DMS79 (cell line): ENCODE data around the gene DLGAP4.

ENCODE experiments used
- DNase-seq: peaks from one replicate; lab custom pipeline; 2025; lab: John Stamatoyannopoulos, UW

DLGAP4 gene

DNA sequence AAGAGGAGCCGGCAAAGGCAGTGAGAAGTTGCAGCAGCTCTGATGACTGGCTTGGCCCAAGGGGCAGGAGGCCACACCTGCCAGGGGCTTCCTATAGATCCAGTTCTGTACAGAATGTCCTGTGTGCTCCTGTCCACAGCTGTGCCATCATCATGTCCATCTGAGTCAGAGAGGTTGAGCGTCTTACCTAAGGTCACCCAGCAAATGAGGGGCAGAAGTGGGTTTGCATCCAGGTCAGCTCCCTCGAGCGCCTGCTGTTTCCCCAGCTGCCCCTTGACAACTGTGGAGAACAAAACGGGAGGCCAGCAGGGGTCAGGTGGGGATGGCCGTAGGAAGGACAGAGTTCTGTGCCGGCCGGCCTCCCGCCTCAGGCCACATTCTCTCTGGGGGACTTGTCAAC, 47.6 kb downstream of the DLGAP4 start:
- no peak for DNase-seq

DNA sequence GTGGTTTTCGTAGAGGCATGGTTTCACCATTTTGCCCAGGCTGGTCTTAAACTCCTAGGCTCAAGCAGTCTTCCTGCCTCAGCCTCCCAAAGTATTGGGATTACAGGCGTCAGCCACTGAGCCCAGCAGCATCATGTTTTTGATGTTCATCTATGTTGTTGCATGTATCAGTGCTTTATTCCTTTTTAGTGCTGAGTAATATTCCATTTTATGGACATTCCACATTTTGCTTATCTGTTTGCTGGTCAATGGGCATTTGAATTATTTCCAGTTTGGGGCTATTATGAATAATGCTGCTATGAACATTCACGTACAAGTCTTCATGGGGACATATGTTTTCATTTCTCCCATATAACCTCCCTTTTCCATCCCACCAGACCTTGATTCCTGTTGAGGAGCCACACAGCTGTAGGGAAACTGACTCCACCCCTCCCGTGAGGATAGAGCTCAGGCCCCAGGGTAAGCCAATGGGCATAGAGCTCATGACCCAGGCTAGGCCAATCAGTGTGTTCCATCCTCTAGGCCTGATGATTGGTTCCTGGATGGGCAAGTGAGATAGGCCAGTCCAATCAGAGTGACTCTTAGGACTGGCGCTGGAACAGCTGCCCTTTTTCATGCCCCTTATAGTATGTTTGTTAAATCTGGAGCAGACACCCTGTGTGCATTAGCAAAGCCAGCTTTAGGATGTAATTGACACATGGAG, 49.5 kb downstream of the DLGAP4 start:
- no peak for DNase-seq

DNA sequence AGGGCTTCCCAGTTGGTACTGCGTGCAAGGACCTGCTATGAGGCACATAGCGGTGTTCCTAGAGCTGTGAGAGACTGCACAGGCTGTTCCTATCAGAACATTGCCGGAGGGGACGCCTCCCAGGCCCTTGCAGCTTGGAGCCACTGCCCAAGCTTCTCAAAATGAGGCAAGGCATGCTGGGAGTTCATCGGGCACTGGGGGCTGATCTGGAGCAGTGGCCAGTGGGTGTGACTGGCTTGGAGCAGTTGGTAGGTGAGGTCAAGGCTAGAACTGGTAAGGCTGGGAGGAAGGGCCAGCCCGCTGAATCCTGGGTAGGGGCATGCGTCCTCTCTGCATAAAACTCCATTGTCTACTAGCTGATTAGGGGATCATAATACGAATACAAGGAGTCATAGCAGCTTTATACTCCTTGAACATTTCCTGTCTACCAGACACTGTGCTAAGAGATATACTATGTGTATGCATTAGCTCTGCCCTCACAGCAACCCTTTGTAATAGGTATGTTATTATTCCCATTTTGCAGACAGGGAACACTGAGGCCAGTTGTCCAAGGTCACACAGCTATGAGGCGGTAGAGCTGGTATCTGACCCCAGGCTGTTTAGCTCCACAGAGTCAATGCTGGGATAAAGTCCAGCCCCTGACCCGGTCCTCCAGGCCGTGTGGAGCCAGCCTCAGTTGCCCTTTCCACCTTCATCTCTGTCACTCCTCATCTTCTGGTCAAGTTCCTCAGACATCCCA, 53.7 kb downstream of the DLGAP4 start:
- DNase-seq, result no peak

DNA sequence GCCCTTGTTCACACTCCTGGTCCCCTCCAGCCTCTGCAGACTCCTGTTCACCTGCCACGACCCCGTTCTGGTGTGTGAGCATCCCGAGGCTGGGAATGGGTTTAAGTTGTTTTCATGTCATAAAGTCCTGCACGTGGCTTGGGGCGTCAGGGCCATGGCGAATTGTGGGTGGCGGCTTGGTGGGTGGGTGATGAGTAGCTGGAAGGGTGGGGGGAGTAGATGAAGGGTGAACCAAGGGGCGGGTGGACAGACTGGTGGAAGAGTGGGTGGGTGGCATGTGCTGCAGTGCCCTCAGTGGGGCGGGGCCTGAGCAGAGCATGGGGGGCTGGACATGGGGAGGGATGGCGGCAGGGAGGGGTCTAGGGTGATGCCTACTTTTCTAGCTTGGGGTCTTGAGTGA, 54.3 kb downstream of the DLGAP4 start:
- no peak for DNase-seq

DNA sequence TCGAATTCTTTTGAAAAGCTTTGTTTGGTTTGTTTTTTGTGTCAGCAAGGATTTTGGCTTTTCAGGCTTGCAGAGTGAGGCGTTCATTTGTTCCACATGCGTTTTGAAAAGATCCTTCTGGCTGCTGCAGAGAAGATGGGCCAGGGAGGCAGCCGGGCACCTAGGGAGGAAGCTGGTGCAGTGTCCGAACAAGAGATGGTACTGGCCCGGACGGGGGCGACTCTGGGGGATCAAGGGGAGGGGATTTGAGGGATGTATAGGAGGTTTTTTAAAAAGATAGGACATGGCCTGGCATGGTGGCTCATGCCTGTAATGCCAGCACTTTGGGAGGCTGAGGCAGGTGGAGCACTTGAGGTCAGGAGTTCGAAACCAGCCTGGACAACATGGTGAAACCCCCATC, 55.3 kb downstream of the DLGAP4 start:
- DNase-seq, result no peak

DNA sequence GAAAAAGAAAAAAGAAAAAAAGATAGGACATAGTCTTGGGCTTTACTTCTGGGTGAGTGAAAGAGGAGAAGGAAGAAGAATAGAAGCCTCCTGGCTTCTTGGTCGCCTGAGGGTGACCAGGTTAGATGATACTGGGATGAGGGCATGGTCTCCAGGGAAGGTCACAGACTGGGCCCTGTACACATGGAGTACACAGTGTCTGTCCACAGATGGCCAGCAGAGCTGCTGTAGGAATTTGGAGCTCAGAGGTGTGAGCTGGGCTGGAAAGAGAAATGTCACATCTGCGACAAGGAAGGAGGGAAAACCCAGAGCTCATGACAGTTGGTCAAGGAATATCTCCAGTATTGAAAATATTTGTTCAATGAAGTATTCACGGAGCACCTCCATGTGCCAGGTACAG, 56.1 kb downstream of the DLGAP4 start:
- no peak for DNase-seq

DNA sequence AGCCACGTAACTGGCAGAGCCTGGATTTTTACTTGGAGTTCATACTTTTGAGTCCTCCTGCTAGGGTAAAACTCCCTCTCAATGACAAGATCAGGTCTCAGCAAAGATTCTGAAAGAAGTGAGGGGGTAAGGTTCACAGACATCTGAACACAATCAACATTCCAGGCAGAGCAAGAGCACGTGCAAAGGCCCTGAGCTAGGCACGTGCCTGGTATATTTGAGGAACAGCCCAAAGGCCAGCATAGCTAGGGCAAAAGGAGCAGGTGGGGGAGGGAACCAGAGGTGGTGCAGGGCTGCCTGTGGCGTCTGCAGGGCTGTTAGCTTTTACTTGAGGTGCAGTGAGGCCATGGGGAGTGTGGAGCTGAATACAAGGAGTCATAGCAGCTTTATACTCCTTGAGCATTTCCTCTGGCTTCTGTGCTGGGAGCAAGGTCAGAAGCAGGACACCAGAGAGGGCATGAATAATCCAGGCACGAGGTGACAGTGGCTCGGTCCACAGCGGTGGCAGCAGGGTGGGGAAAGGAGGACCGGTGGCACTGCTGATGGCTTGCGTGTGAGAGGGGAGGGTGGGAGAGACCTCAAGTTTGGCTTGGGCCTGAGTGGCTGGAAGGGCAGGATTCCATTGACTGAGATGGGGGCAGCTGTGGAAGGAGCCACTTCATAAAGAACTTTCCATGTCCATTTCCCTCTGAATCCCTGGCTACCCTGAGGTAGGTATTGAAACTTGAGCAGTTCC, 57.0 kb downstream of the DLGAP4 start:
- no peak for DNase-seq

DNA sequence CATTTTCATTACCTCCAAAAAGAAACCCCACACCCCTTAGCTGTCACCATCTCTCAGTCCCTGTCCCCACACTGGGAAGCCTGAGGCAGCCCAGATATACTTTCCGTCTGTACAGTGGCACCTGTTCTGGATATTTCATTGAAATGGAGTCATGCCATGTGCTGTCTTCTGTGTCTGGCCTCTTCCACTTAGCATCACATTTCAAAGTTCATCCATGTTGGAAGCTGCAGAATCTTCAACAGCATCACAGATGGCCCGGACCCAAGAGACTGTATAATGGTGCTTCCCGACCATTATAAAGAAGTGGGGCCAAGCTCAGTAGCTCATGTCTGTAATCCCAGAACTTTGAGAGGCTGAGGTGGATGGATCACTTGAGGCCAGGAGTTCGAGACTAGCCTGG, 58.4 kb downstream of the DLGAP4 start:
- DNase-seq, result no peak

DNA sequence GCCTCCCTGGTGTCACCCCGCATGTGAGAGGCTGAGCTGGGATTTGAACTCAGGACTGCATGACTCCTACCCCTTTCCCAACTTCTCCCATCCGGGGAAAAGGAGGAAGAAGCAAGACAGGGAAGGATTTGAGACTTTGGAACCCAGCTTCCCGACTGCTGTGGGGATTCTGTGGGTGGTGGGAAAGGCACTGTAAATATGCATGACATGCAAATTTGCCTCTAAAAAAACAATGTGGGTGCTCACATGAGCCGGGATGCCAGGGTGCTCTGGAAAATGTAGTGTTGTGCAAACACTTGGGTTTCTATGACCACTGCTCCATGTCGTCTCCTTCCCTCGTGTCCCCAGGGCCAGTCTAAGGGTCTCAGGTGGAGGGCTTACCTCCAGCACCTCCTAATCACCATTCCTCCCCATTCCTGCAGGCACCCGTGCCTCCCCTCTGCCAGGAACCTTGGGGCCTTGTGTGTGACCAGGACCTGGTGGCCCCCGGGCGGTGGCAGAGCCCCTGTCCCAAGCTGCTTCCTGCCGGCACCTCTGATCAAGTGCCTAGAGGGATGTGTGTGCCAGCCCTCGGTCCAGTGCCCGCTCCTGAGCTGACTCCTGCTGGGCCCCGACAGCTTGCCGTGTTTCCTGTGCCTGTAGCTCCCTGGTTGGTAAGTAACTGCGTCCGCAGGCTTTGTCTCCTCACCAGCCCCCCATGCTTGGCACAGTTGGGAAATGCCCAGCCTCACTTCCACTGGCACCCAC, 60.7 kb downstream of the DLGAP4 start:
- DNase-seq, result no peak

DNA sequence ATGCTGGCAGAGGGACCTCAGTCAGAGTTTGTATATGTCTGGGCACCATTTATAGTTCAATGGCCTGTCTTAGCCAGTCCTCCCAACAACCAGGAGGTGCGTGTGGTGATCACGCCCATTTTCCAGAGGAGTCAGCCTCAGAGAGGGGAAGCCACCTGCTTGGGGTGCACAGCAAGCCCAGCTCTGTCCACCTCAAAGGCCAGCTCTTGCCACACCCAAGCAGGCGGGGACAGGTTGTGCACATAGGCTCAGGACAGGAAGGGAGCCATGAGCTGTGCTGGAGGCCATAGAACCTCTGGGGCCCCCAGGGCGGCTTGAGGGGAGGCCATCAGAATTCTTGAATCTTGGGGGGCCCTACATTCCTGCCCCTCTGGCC, 61.2 kb downstream of the DLGAP4 start:
- DNase-seq, result no peak

DNA sequence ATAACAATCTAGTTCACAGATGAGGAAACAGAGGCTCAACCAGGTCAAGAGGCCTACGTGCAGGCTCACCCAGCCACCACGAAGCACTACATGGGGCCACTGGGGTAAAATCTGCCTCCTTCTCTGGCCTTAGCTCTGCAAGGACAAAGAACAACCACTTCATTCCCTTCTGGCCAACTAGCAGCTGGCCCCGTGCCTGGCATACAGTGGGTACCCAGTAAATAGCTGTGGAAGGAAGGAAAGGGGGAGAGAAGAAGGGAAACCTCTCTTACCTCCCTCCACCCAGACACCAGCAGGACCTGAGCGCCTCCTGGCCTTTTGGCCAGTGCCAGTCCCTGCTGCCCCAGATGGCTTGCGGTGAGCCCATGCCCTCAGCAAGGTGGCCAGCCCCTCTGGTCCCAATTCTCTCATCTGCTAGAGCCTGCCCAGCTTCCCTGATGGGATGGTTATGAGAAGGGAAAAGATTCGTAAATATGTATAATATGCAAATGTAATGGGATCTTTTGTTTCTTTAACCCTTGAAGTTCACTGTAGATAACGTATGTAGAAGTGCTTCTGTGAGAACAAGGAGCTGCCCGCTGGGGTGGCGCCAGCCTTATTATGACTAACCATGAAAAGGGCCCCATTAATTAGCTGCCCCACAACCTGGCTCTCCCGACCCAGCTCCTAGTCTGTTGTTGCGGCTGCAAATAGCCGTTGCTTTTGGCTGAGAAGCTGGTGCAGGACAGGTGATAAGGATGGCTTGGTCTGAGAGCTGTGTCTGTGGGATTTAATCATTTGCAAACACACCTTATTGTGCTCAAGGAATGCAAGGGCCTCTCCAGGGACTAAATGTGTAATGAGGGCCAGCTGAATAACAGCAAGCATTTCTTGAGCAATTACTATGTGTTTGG, 62.0 kb downstream of the DLGAP4 start:
- no peak for DNase-seq

DNA sequence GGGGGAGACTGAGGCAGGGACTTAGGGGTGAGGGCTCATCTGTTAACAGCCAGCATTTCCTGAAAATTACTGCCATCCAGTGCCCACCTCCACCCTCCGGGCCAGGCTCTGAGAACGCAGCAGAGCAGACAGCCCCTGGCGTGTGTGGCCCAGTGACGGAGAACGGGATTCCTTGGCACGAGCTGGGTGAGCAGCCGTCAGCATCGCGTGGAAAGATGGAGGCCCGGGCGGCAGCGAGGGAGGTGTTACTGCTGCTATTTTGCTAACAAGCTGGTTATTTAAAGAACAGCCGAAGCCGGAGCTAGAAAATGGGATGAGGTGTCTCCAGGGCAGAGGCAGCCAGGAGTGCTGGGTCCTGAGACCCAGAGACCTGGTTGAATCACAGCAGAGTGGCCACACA, 62.7 kb downstream of the DLGAP4 start:
- no peak for DNase-seq

DNA sequence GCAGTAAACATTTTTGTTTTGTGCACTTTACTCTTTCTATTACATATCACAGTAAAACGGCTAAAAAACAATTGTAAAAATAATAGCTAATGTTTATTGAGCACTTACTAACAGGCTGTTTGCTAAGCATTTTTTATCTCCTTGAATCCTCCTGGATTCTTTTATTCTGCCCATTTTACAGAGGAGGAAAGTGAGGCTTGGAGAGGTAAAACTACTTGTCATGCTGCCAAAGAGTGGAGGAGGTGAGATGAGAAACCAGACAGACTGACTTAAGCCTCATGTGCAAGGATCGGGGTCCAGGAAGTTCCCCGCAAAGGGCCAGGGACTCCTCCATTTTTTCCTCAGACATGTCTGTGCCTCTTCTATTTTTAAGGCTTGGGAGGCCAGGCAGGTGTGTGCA, 63.6 kb downstream of the DLGAP4 start:
- no peak for DNase-seq

DNA sequence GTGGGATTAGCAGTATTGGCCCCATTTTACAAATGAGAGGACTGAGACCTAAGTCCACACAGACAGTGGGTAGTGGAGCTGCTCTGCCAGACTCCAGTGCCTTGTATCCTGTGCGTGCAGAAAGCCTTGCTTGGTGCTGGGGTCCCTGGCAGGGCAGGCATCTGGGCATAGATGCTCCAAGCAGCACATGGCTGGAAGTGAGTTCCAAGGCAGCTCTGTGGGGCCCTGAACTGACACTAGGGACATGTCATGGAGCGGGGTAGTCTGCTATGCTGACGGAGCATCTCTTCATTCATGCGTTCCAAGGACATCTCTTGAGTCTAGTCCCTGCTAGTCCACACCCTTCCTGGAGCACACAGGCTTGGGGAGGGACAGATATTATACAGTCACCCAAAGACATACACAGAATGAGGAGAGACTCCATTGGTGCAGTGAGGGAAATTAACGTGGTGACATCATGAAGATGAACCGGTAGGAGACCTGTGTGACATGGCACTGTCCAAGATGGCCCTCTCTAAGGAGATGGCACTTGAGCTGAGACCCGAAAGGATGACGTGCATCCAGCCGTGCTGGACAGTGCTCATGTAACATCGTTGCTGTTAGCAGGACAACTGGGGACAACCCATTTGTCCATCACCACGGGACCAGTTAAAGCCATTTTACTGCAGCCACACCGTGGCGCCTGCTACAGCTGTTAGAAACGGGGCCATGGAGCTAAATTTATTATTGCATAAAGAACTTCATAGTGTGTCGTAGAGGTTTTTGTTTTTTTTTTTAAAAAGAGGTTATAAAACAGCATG, 65.1 kb downstream of the DLGAP4 start:
- no peak for DNase-seq

DNA sequence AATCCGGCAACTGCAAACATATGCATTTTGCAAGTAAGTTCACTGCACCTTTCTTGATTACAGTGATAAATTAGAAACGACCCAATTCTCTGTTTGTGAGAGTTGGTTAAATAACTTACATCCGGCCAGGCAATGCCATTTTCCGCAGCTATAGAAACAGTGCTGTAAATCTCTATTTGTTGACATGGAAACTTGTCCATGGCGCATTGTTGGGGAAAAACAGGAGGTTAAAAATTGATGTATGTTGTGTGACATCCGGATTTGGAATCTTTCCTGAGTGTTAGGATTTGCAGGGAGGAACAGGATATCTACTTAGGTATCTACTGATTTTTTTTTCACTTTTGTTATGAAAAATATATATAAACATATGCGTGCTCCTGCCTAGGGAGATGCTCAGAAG, 66.5 kb downstream of the DLGAP4 start:
- DNase-seq, result no peak

DNA sequence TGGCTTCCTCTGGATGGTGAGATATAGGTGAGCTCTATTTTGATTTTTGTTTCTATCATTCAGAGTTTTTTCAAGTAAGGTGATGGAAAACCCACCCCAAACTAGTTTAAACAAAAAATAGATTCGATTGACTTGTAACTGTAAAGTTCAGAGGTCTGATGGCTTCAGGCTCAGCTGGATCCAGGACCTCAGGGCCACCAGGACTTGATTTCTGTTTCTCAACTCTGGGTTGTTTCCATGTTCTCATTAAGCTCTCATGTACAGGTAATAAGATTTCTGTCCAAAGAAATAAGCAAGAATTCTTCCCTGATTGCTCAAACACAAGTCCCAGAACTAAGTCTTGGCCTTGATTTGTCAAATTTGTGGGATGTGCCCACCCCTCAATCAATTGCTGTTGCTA, 67.0 kb downstream of the DLGAP4 start:
- no peak for DNase-seq

DNA sequence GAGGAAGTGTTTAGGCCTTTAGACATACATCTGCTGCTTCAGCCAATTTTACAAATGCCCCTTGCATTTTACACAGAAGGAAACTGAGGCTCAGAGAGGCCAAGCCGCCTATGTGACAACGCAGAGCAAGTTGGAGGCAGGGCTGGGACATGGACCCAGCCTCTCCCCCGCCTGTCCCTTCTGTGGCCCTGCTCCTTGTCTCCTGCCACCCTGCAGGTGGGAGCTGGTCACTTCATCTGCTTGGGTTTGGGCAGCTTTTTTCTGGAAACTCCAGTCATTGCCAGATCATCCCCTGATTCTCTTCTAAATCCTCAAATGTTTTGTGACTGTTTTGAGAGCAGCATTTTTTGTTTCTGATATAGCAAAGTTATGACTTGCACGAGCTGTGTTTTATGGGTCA, 68.9 kb downstream of the DLGAP4 start:
- no peak for DNase-seq

DNA sequence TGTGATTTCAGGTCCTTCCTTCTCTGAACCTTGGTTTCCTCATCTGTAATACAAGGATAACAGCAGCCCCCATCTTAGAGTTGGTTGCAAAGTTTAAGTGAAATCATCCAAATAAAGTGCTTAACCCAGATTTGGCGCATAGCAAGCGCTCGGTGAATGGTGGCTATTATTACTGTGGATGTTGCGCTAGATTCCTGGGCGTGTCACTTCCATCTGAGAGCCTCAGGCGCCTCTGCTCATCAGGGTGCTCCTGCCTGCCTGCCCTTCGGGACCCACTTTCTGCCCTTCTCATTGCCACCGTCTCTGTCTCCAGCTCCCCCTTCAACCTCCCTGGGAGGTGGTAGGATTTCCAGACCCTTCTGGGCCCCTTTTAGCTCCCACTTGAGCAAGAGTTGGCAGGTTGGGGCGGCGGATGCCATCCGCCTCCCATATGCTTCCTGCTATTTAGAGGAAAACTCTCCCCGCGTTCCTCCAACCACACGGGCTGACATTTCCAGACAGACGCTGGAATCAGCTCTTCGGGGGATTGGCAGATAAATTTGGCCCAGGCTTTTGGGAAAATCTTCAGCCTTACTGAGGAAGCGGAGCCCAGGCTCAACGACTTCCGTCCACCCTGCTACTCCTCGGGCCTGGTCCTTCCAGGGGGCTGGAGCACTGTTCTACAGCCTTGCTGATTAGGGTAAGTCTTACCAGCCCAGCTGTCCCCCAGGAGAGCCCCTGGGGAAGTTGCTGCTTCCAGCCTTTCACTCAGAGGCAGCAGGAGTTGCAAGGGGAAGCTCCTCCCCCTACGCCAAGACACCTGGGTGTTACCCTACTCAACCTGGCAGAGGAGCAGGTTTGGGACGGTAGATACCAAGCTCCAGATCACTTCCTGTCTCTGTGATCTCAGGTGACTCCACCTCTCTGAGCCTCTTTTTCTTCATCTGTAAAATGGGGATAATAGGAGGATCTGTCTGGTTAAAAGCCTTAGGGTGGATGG, 71.5 kb downstream of the DLGAP4 start:
- DNase-seq, result no peak

DNA sequence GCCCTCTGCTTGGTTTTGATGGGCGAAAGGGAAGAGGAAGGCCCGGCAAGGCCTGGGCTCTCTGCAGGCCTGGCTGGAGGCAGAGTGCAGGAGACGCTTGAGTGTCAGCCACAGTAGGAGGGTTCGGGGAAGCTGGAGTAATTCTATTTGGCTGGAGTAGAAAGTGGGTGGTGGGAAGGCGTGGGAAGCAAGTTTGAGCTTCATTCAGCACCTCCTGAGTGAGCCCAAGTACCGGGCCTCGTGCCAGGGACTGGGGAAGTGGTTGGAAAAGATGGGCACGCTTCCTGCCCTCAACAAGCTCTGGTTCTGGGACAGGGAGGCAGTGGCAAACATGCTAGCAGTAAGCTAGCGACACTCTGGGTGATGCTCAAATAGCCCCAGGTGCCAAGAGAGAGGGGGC, 72.5 kb downstream of the DLGAP4 start:
- no peak for DNase-seq
